ENCODE data around the gene DOCK2.

GRCh38 chr5:170021506-170021905, 384.4 kb downstream of the DOCK2 start:
- TF ChIP-seq CTCF (conservative IDR thresholded peaks at IDR 0.05 in 1 of 2, IDR thresholded peaks at IDR 0.05 in 1 of 2; ENCODE audit: low read depth in 1 of 2, low read length in 2 of 2) (no peak), EZH2 (IDR thresholded peaks at IDR 0.05; ENCODE audit: low read length, missing control alignments) (no peak)

All from fibroblast of lung (primary cell).